HepG2 (cell line): Measurements from ENCODE around the gene CACHD1. TPM values are rescaled to one million over a fixed set of nuclear protein-coding genes. Genes with fewer than 3 reads are reported as not detected.

Experiments
- ATF3 ChIP-seq: sonication (generic); formaldehyde crosslinking; IDR thresholded peaks from 2 replicates; pipeline ENCODE4 v1.4.0; 2020; ENCODE audit warnings: missing genetic modification reagents
- MTERF4 ChIP-seq: sonication (generic); formaldehyde crosslinking; IDR thresholded peaks from 2 replicates; pipeline ENCODE4 v1.8.0; 2023; ENCODE audit warnings: mild to moderate bottlenecking, missing genetic modification reagents
- PLRG1 ChIP-seq: fragments of 450-650 bp; conservative IDR thresholded peaks from 2 replicates; pipeline ENCODE4 v1.6.1; 2016
- TAF15 ChIP-seq: fragments of 200-400 bp; formaldehyde crosslinking; IDR thresholded peaks from one replicate; pipeline ENCODE4 v1.6.1; 2018; ENCODE audit warnings: mild to moderate bottlenecking, low read depth, low read length; ENCODE audit not compliant: poor library complexity, severe bottlenecking
- ZNF646 ChIP-seq: sonication (generic); formaldehyde crosslinking; IDR thresholded peaks from 2 replicates; pipeline ENCODE4 v1.9.0; 2021; ENCODE audit warnings: mild to moderate bottlenecking, missing genetic modification reagents
- polyA plus RNA-seq, 8 experiments: library from polyadenylated mRNA; depleted of rRNA in 3 of 8; stranded (reverse) in 7 of 8; unstranded in 1 of 8; fragments of >200 nt; fragmentation: Illumina TruSeq in 4 of 8; extraction: Trizol in 4 of 8; gene quantifications; 2 replicates each; pipeline versions ENCODE4 v1.2.1 to v1.2.3, GENCODE V29; 2011 to 2016; ENCODE audit warnings: low read depth in 4 of 8, missing spikeins in 1 of 8, mixed read lengths in 1 of 8; ENCODE audit not compliant: insufficient read depth in 1 of 8
- total RNA-seq, 5 experiments: library from RNA; depleted of rRNA; stranded (reverse); fragments of >200 nt; fragmentation: Illumina TruSeq; extraction: Trizol; gene quantifications; 2 replicates each; pipeline ENCODE4 v1.2.3, GENCODE V29; 2016; ENCODE audit warnings: low read depth in 1 of 5

The CACHD1 gene
- total and polyA plus RNA-seq, 2 of the 13 experiments (the other 11 are each of a cell fraction or from before 2014, with no cell fraction given): 0.11 TPM; not detected in 1

GRCh38 chr1:64518692-64519481 is 49.0 kb downstream of the CACHD1 start (continued):
- TF ChIP-seq ZNF646 (CRISPR knock-in tag) (no peak), TAF15 (no peak), PLRG1 (no peak), ATF3 (CRISPR knock-in tag) (no peak), MTERF4 (CRISPR knock-in tag) (no peak)
